WERI-Rb-1 (cell line): ENCODE measurements around the gene TBX10.

ENCODE experiments used
- DNase-seq: peaks from one replicate; pipeline ENCODE4 v3.0.0-alpha.2; 2020
- H3K27ac ChIP-seq: fragments of 250-450 bp; sonication (Bioruptor Pico); 2 replicates; pipeline ENCODE4 v1.5.1; 2020; ENCODE audit warnings: mild to moderate bottlenecking, moderate library complexity
- H3K27me3 ChIP-seq: fragments of 250-450 bp; sonication (Bioruptor Pico); 2 replicates; pipeline ENCODE4 v1.5.1; 2021; ENCODE audit warnings: mild to moderate bottlenecking, low read depth, moderate library complexity; ENCODE audit not compliant: insufficient read depth, severe bottlenecking
- H3K36me3 ChIP-seq: fragments of 250-450 bp; sonication (Bioruptor Pico); 2 replicates; pipeline ENCODE4 v1.5.1; 2020; ENCODE audit warnings: mild to moderate bottlenecking, moderate library complexity
- H3K4me3 ChIP-seq: 2 replicates; pipeline ENCODE4 v1.5.1; 2011; ENCODE audit warnings: low read depth, mild to moderate bottlenecking, control low read depth, low read length
- H3K9me3 ChIP-seq: fragments of 250-450 bp; sonication (Bioruptor Pico); 2 replicates; pipeline ENCODE4 v1.5.1; 2021; ENCODE audit warnings: mild to moderate bottlenecking, moderate library complexity; ENCODE audit not compliant: severe bottlenecking
- TF ChIP-seq, protein P1 (sequence below): IDR thresholded peaks from 2 replicates; pipeline ENCODE4 v1.5.1; 2011; ENCODE audit warnings: low read depth, mild to moderate bottlenecking, control low read depth, inconsistent platforms, low read length

TBX10 gene

DNA sequence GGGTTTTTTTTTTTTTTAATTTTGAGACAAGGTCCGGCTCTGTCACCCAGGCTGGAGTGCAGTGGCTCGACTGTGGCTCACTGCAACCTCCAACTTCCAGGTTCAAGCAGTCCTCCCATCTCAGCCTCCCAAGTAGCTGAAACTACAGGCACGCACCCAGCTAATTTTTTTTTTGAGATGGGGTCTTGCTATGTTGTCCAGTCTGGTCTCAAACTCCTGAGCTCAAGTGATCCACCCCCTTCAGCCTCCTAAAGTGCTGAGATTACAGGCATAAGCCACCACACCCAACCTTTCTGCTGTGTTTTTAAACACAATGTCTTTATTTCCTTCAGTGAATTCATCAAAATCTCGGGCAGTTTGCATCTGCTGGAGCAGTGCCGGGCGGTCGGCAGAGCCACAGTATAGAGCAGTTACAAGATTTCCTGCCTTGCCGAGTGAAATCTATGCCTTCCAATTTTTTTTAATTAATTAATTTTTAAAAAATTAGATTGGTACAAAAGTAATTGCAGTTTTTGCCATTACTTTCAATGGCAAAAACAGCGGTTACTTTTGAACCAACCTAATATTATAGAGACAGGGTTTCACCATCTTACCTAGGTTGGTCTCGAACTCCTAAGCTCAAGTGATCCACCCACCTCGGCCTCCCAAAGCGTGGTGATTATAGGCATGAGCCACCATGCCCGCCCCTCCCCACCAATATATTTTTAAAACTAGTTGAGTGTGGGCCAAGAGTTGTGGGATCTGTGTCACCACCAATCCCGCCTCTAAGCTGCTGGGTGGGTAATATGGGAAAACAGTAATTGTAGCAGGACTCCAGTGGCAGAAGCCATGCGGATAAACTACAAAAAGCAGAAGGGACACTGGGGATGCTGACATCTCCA is 13.6 kb upstream of the TBX10 start:
- Histone ChIP-seq H3K27ac (no peak overlapping the region), H3K27me3 (no peaks in the 10 kb centered on the region), H3K4me3 (no peak overlapping the region), H3K36me3 (no peaks in the 10 kb centered on the region), H3K9me3 (peaks cover 12% of the 10 kb centered on the region)
- TF ChIP-seq, protein P1, sequence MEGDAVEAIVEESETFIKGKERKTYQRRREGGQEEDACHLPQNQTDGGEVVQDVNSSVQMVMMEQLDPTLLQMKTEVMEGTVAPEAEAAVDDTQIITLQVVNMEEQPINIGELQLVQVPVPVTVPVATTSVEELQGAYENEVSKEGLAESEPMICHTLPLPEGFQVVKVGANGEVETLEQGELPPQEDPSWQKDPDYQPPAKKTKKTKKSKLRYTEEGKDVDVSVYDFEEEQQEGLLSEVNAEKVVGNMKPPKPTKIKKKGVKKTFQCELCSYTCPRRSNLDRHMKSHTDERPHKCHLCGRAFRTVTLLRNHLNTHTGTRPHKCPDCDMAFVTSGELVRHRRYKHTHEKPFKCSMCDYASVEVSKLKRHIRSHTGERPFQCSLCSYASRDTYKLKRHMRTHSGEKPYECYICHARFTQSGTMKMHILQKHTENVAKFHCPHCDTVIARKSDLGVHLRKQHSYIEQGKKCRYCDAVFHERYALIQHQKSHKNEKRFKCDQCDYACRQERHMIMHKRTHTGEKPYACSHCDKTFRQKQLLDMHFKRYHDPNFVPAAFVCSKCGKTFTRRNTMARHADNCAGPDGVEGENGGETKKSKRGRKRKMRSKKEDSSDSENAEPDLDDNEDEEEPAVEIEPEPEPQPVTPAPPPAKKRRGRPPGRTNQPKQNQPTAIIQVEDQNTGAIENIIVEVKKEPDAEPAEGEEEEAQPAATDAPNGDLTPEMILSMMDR: no peak
- DNase-seq: no peak

GRCh38 chr11:67651976-67652781 is 12.6 kb upstream of the TBX10 start:
- Histone ChIP-seq H3K36me3 (no peaks in the 10 kb centered on the region), H3K27me3 (no peaks in the 10 kb centered on the region), H3K4me3 (no peak overlapping the region), H3K27ac (no peak overlapping the region), H3K9me3 (peaks cover 12% of the 10 kb centered on the region)
- TF ChIP-seq, protein P1: no peak
- DNase-seq: no peak

DNA sequence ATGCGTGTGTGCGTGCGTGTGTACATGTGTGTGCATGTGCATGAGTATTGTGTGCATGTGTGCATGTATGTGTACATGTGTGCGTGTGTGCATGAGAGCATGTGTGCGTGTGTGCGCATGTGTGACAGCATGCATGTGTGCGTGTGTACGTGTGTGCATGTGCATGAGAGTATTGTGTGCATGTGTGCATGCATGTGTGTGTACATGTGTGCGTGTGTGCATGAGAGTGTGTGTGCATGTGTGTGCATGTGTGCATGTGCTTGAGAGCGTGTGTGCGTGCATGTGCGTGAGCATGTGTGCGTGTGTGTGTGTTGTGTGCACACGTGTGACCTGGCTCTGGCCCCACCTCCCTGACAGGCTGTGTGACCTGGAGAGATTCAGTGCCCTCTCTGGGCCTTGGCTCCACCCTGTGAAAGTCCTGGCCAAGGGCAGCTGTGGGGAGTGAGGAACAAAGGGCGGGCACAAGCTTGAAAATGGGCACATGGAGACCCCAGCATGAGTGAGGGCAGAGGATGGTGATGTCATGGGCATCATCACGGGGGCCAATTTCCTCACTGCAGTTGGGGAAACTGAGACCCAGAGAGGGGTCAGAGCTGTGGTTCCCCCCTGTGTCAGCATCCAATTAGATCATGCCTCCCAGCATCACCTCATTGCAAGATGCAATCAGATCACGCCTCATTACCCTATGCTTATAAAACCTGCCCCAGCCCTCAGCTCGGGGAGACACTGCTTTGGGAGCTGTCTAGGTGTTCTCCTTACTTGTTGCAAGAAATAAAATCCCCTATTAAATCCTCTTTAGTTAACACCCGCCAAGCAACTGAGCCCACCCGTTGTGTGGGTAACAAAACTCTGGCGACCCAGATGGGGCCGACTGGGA is 10.3 kb upstream of the TBX10 start:
- H3K9me3 ChIP-seq: no peaks in the 10 kb centered on the region
- TF ChIP-seq, protein P1: no peak
- DNase-seq: peak; percentile 57
- no peak overlapping the region for H3K27ac ChIP-seq
- H3K27me3 ChIP-seq: no peaks in the 10 kb centered on the region
- no peaks in the 10 kb centered on the region for H3K36me3 ChIP-seq
- peak overlapping the region; percentile 42 for H3K4me3 ChIP-seq

DNA sequence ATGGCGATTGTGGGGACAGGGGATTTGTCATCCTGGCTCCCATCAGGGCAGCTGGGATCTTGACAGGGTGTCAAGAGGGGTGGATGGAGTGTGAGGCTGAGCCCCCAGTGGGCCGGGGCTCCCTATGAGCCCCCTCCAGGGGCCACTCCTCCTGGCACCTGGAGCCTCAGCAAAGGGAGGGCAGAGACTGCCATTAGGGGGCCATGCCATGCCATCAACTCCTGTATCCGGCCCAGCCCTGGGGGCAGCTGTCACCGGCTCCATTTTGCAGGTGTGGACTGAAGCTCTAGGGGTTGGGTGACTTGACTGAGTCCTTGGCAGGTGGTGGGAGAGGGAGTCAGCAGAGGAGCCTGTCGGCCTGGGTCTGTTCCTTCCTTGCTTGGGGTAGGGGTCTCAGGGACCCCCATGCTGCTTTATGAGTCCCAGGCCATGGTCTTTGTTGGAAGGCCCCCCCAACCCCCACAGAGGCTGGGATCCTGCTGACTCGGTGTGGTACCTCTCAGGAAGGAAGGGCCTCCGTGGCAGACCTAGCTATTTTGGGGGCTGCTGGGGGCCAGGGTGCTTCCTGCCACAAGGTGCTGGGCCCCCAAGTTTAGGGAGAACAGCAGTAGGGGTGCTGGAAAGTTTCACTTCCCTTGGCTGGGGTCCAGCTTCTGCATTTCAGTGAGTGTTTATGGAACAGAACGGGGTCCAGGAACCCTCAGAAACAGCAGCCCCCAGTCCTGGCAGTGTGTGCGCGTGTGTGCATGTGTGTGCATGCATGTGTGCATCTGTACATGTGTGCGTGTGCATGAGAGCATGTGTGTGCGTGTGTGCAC is 9.4 kb upstream of the TBX10 start:
- Histone ChIP-seq H3K36me3 (no peaks in the 10 kb centered on the region), H3K9me3 (no peaks in the 10 kb centered on the region), H3K4me3 (no peak overlapping the region), H3K27ac (no peak overlapping the region), H3K27me3 (no peaks in the 10 kb centered on the region)
- TF ChIP-seq, protein P1: no peak
- no peak for DNase-seq

DNA sequence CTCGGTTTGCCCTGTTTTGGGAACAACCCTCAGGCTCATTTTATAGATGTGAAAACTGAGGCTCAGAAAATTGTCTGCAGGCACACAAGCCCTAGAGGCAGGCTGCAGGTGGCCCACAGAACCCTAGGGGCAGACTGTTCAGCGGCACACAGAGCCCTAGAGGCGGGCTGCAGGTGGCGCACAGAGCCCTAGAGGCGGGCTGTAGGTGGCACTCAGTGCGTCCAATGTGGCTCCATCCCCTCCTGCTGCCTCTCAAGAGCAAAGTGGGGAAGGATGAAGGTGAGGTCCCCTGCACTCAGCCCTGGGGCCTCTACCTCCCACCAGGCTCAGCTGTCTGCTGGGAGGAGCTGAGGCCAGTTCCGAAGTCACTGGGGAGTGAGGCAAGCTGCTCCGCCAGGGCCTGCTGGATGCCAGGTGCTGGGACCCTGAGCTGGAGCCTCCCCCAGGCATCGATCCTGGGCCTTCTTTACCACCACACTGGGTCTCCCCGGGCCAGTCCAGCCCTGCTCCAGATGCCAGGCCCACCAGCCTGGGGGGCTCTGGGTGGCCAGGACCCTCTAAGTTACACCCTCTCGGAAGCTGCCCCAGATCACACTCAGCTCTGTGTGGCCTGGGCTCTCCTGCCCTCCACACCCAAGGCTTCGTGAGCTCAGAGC is 8.7 kb upstream of the TBX10 start:
- H3K4me3 ChIP-seq: no peak overlapping the region
- no peaks in the 10 kb centered on the region for H3K36me3 ChIP-seq
- H3K27me3 ChIP-seq: no peaks in the 10 kb centered on the region
- H3K9me3 ChIP-seq: peaks cover 3% of the 10 kb centered on the region
- TF ChIP-seq, protein P1: peak; percentile 80
- H3K27ac ChIP-seq: no peak overlapping the region
- DNase-seq: peak; percentile 69
